ENCODE measurements around the gene SCAANT1.

Gene SCAANT1

GRCh38 chr3:63905731-63906620, 6.2 kb downstream of the SCAANT1 start:
- no peak for DNase-seq (ENCODE audit: low read depth in 2 of 3, low spot score in 2 of 3)

- no peak for DNase-seq (ENCODE audit: low read depth in 2 of 3, low spot score in 2 of 3)
Observed at GRCh38 chr3:63900459-63900858, 11.7 kb downstream of the SCAANT1 start.

GRCh38 chr3:63900010-63900409, 12.2 kb downstream of the SCAANT1 start:
- no peak for DNase-seq (ENCODE audit: low read depth in 2 of 3, low spot score in 2 of 3)

- no peak for DNase-seq (ENCODE audit: low read depth in 2 of 3, low spot score in 2 of 3)
Observed at GRCh38 chr3:63896332-63897030, 15.7 kb downstream of the SCAANT1 start.

- DNase-seq (ENCODE audit: low read depth in 2 of 3, low spot score in 2 of 3), result no peak
Observed at GRCh38 chr3:63895422-63896189, 16.6 kb downstream of the SCAANT1 start.

- DNase-seq (ENCODE audit: low read depth in 2 of 3, low spot score in 2 of 3), result no peak
Observed at GRCh38 chr3:63892773-63893352, 19.3 kb downstream of the SCAANT1 start.

GRCh38 chr3:63891518-63891917, 20.7 kb downstream of the SCAANT1 start:
- no peak for DNase-seq (ENCODE audit: low read depth in 2 of 3, low spot score in 2 of 3)

- no peak for DNase-seq (ENCODE audit: low read depth in 2 of 3, low spot score in 2 of 3)
Observed at GRCh38 chr3:63886858-63887257, 25.3 kb downstream of the SCAANT1 start.

- no peak for DNase-seq (ENCODE audit: low read depth in 2 of 3, low spot score in 2 of 3)
Observed at GRCh38 chr3:63880653-63881052, 31.5 kb downstream of the SCAANT1 start.

- DNase-seq (ENCODE audit: low read depth in 2 of 3, low spot score in 2 of 3), result no peak
Observed at GRCh38 chr3:63878394-63879060, 33.7 kb downstream of the SCAANT1 start.

- no peak for DNase-seq (ENCODE audit: low read depth in 2 of 3, low spot score in 2 of 3)
Observed at GRCh38 chr3:63877737-63878393, 34.3 kb downstream of the SCAANT1 start.

- DNase-seq (ENCODE audit: low read depth in 2 of 3, low spot score in 2 of 3), result no peak
Observed at GRCh38 chr3:63876260-63876659, 35.9 kb downstream of the SCAANT1 start.

GRCh38 chr3:63875510-63875909, 36.7 kb downstream of the SCAANT1 start:
- DNase-seq (ENCODE audit: low read depth in 2 of 3, low spot score in 2 of 3), result no peak

GRCh38 chr3:63874769-63875168, 37.4 kb downstream of the SCAANT1 start:
- no peak for DNase-seq (ENCODE audit: low read depth in 2 of 3, low spot score in 2 of 3)

- DNase-seq (ENCODE audit: low read depth in 2 of 3, low spot score in 2 of 3), result no peak
Observed at GRCh38 chr3:63872135-63872924, 39.9 kb downstream of the SCAANT1 start.

GRCh38 chr3:63870615-63871005, 41.6 kb downstream of the SCAANT1 start:
- DNase-seq (ENCODE audit: low read depth in 2 of 3, low spot score in 2 of 3), result no peak

GRCh38 chr3:63869940-63870614, 42.1 kb downstream of the SCAANT1 start:
- DNase-seq (ENCODE audit: low read depth in 2 of 3, low spot score in 2 of 3), result no peak

- DNase-seq (ENCODE audit: low read depth in 2 of 3, low spot score in 2 of 3), result no peak
Observed at GRCh38 chr3:63867225-63867624, 45.0 kb downstream of the SCAANT1 start.

GRCh38 chr3:63864965-63865327, 47.2 kb downstream of the SCAANT1 start:
- DNase-seq (ENCODE audit: low read depth in 2 of 3, low spot score in 2 of 3), result no peak
